H1 (cell line): ENCODE results near the gene NKAIN2. TPM values are rescaled to one million over a fixed set of nuclear protein-coding genes. Genes with fewer than 3 reads are reported as not detected.

ENCODE experiments used
- CTCF ChIA-PET: fragments of 300-600 bp; sonication (Branson Sonifier 250); formaldehyde crosslinking; loops from one replicate; lab custom pipeline; 2021; ENCODE audit not compliant: partially characterized antibody; lab: Charles Lee
- POLR2A ChIA-PET: fragments of 300-600 bp; sonication (Branson Sonifier 250); formaldehyde crosslinking; loops from one replicate; lab custom pipeline; 2021; ENCODE audit warnings: inconsistent platforms; ENCODE audit not compliant: partially characterized antibody; lab: Charles Lee
- DNase-seq, 2 experiments: peaks; one replicate each; pipeline versions ENCODE4 v3.0.0 to v3.0.0-alpha.2; 2010 to 2022; ENCODE audit warnings: low spot score in 2 of 2, low read depth in 1 of 2, mixed read lengths in 1 of 2
- FAIRE-seq: peaks from 2 replicates; lab custom pipeline; 2011; peaks lifted over from hg19 to GRCh38; lab: Jason Lieb, UNC
- H2AFZ ChIP-seq: 2 replicates; pipeline ENCODE4 v1.8.1; 2012; ENCODE audit warnings: low read length, inconsistent platforms
- H2AK5ac ChIP-seq: 2 replicates; pipeline ENCODE4 v1.6.1; 2013; ENCODE audit warnings: low read depth, low read length
- H2BK120ac ChIP-seq: replicated peaks from 2 replicates; pipeline ENCODE3; 2013; ENCODE audit warnings: low read depth, low read length, inconsistent platforms
- H2BK12ac ChIP-seq: 2 replicates; pipeline ENCODE4 v1.6.1; 2013; ENCODE audit warnings: low read depth, low read length
- H2BK15ac ChIP-seq: 2 replicates; pipeline ENCODE4 v1.6.1; 2013; ENCODE audit warnings: low read length
- H2BK20ac ChIP-seq: 2 replicates; pipeline ENCODE4 v1.6.1; 2013; ENCODE audit warnings: low read length
- H2BK5ac ChIP-seq: 2 replicates; pipeline ENCODE4 v1.6.1; 2013; ENCODE audit warnings: low read depth, low read length
- H3K14ac ChIP-seq: 2 replicates; pipeline ENCODE4 v1.6.1; 2013; ENCODE audit warnings: inconsistent platforms; ENCODE audit not compliant: insufficient read length
- H3K18ac ChIP-seq: 2 replicates; pipeline ENCODE4 v1.6.1; 2013; ENCODE audit warnings: low read length; ENCODE audit errors: extremely low read depth
- H3K23ac ChIP-seq: 2 replicates; pipeline ENCODE4 v1.6.1; 2013; ENCODE audit warnings: inconsistent platforms; ENCODE audit not compliant: insufficient read length
- H3K23me2 ChIP-seq: 2 replicates; pipeline ENCODE4 v1.6.1; 2013; ENCODE audit warnings: low read depth, low read length
- H3K27ac ChIP-seq: 2 replicates; pipeline ENCODE4 v1.6.1; 2011; ENCODE audit warnings: low read depth, low read length, inconsistent platforms
- H3K27me3 ChIP-seq, 4 experiments: replicated peaks in 1 of 4; 1 replicate in 1 of 4; 2 replicates in 3 of 4; pipeline versions ENCODE4 v1.6.1 to v1.8.1; 2011 to 2013; ENCODE audit warnings: low read length in 3 of 4, mild to moderate bottlenecking in 3 of 4, inconsistent platforms in 2 of 4, mixed read lengths in 2 of 4, moderate library complexity in 1 of 4; ENCODE audit not compliant: control insufficient read depth in 3 of 4, insufficient read depth in 3 of 4; ENCODE audit errors: extremely low read depth in 1 of 4
- H3K36me3 ChIP-seq, 4 experiments: 2 replicates each; pipeline versions ENCODE4 v1.6.1 to v1.8.1; 2011 to 2013; ENCODE audit warnings: mild to moderate bottlenecking in 4 of 4, low read length in 3 of 4, moderate library complexity in 2 of 4, control low read depth in 1 of 4, inconsistent platforms in 1 of 4; ENCODE audit not compliant: insufficient read depth in 4 of 4, control insufficient read depth in 2 of 4
- H3K4ac ChIP-seq: replicated peaks from 2 replicates; pipeline ENCODE3; 2013; ENCODE audit warnings: low read length, low read depth, mixed read lengths, inconsistent platforms; ENCODE audit not compliant: insufficient read length
- H3K4me1 ChIP-seq, 4 experiments: replicated peaks in 1 of 4; 1 replicate in 1 of 4; 2 replicates in 3 of 4; pipeline versions ENCODE4 v1.6.1 to v1.8.1; 2011 to 2013; ENCODE audit warnings: low read length in 3 of 4, inconsistent platforms in 2 of 4, mixed read lengths in 1 of 4; ENCODE audit not compliant: insufficient read depth in 4 of 4, control insufficient read depth in 3 of 4
- H3K4me2 ChIP-seq, 2 experiments: 2 replicates each; pipeline versions ENCODE4 v1.6.1 to v1.8.1; 2011 to 2013; ENCODE audit warnings: low read depth in 2 of 2, low read length in 2 of 2, control low read depth in 1 of 2, inconsistent platforms in 1 of 2, mild to moderate bottlenecking in 1 of 2; ENCODE audit not compliant: insufficient read depth in 1 of 2
- H3K4me3 ChIP-seq, 4 experiments: fragments of 200-600, 300-600 bp in 1 of 4; sonication (generic), shearing (Covaris generic), sonication (Bioruptor Twin) in 1 of 4; 2 replicates each; pipeline versions ENCODE4 v1.5.1 to v1.8.1; 2011 to 2016; ENCODE audit warnings: low read length in 4 of 4, low read depth in 3 of 4, control low read depth in 2 of 4, inconsistent platforms in 2 of 4, mild to moderate bottlenecking in 2 of 4, mixed read lengths in 1 of 4, moderate library complexity in 1 of 4; ENCODE audit not compliant: insufficient read depth in 2 of 4; ENCODE audit errors: extremely low read depth in 1 of 4
- H3K56ac ChIP-seq: replicated peaks from 2 replicates; pipeline ENCODE3; 2013; ENCODE audit warnings: low read depth, mild to moderate bottlenecking, mixed read lengths, low read length, inconsistent platforms; ENCODE audit not compliant: insufficient read length
- H3K79me1 ChIP-seq: 2 replicates; pipeline ENCODE4 v1.6.1; 2013; ENCODE audit warnings: low read depth, low read length, control low read depth
- H3K79me2 ChIP-seq, 2 experiments: 2 replicates each; pipeline versions ENCODE4 v1.6.1 to v1.8.1; 2012 to 2013; ENCODE audit warnings: low read length in 2 of 2, mild to moderate bottlenecking in 2 of 2, inconsistent platforms in 1 of 2; ENCODE audit not compliant: insufficient read depth in 2 of 2, control insufficient read depth in 1 of 2
- H3K9ac ChIP-seq, 4 experiments: replicated peaks in 1 of 4; 1 replicate in 1 of 4; 2 replicates in 3 of 4; pipeline versions ENCODE4 v1.6.1 to v1.8.1; 2011 to 2013; ENCODE audit warnings: low read depth in 3 of 4, low read length in 3 of 4, control low read depth in 2 of 4, mild to moderate bottlenecking in 2 of 4, moderate library complexity in 2 of 4, inconsistent platforms in 1 of 4; ENCODE audit errors: extremely low read depth in 1 of 4
- H3K9me3 ChIP-seq, 2 experiments: 2 replicates each; pipeline versions ENCODE4 v1.6.1 to v1.8.1; 2012 to 2013; ENCODE audit warnings: mild to moderate bottlenecking in 2 of 2, moderate library complexity in 2 of 2, control low read depth in 1 of 2, inconsistent platforms in 1 of 2, low read depth in 1 of 2, low read length in 1 of 2, mixed read lengths in 1 of 2; ENCODE audit not compliant: insufficient read depth in 2 of 2
- H4K20me1 ChIP-seq, 2 experiments: replicated peaks in 1 of 2; 2 replicates each; pipeline versions ENCODE3 to v1.8.1; 2011 to 2013; ENCODE audit warnings: inconsistent platforms in 2 of 2, low read length in 2 of 2, mild to moderate bottlenecking in 1 of 2; ENCODE audit not compliant: insufficient read depth in 2 of 2, control insufficient read depth in 1 of 2
- H4K5ac ChIP-seq: 2 replicates; pipeline ENCODE4 v1.6.1; 2013; ENCODE audit warnings: low read length, low read depth, mixed read lengths, inconsistent platforms; ENCODE audit not compliant: insufficient read length
- H4K8ac ChIP-seq: 2 replicates; pipeline ENCODE4 v1.8.0; 2013; ENCODE audit warnings: mild to moderate bottlenecking, moderate library complexity, low read length, inconsistent platforms; ENCODE audit not compliant: insufficient read depth; ENCODE audit errors: extremely low read depth
- H4K91ac ChIP-seq: replicated peaks from 2 replicates; pipeline ENCODE3; 2013; ENCODE audit warnings: low read length, mixed read lengths, inconsistent platforms; ENCODE audit not compliant: insufficient read length
- BACH1 ChIP-seq: IDR thresholded peaks from 2 replicates; pipeline ENCODE4 v1.6.1; 2012; ENCODE audit warnings: low read length, improper control_type of control experiment
- FOSL1 ChIP-seq: IDR thresholded peaks from 2 replicates; pipeline ENCODE4 v1.6.1; 2011; ENCODE audit warnings: mild to moderate bottlenecking, low read depth, low read length, moderate library complexity; ENCODE audit not compliant: insufficient read depth
- KDM1A ChIP-seq: fragments of 200-600, 300-600 bp; sonication (generic); IDR thresholded peaks from 2 replicates; pipeline ENCODE4 v1.7.1; 2016; ENCODE audit warnings: mild to moderate bottlenecking, low read length, borderline replicate concordance
- SP4 ChIP-seq: IDR thresholded peaks from 2 replicates; pipeline ENCODE4 v1.6.1; 2012; ENCODE audit warnings: low read length, inconsistent platforms
- whole genome bisulfite sequencing, 2 experiments: shearing (Covaris generic) in 1 of 2; methylation state at CpG; one replicate each; pipeline versions ENCODE4 v1.1.6 to v1.1.7; 2013 to 2015; ENCODE audit warnings: low lambda C conversion rate in 2 of 2, mixed read lengths in 2 of 2, inconsistent platforms in 1 of 2, low coverage in 1 of 2, missing lambda C conversion rate in 1 of 2; ENCODE audit not compliant: insufficient replicate concordance in 2 of 2, insufficient coverage in 1 of 2, insufficient read length in 1 of 2; ENCODE audit errors: extremely low coverage in 1 of 2, missing lambda C conversion rate in 1 of 2; 5-methylcytosine and 5-hydroxymethylcytosine counted together
- polyA plus RNA-seq, 7 experiments: library from polyadenylated mRNA; depleted of rRNA in 3 of 7; stranded (reverse) in 5 of 7; unstranded in 2 of 7; fragments of >200 nt in 5 of 7; fragments of 200-250 nt in 2 of 7; gene quantifications; 1 replicate in 5 of 7; 2 replicates in 1 of 7; 4 replicates in 1 of 7; pipeline versions ENCODE4 v1.2.1 to v1.2.3, GENCODE V29; 2011 to 2013; ENCODE audit warnings: missing spikeins in 2 of 7, mixed read lengths in 2 of 7
- total RNA-seq: library from RNA; stranded (reverse); fragmentation: NEBNext Ultra II Directional; extraction: Animal tissue kit (Norgen Biotek cat#: 25700); gene quantifications from 2 replicates; pipeline ENCODE4 v1.2.1, GENCODE V29; 2021

NKAIN2 gene
- total and polyA plus RNA-seq, 2 of the 8 experiments (the other 6 are each of a cell fraction or from before 2014, with no cell fraction given): 0.20 to 0.34 TPM

GRCh38 chr6:124714728-124715127 lies 911.1 kb downstream of the NKAIN2 start:
- 83% methylated on average over 2 of the region's 2 CpGs; no CpG with 5 or more reads in 1 of the 2 experiments for WGBS, 2 experiments
- POLR2A ChIA-PET: interaction anchor here (1.0 kb wide), 1 partner anchor 9 kb away, joined by 3 read pairs; no protein-coding TSS in a partner anchor
- Histone ChIP-seq H3K23me2 (no peaks in the 10 kb centered on the region), H2BK20ac (no peak overlapping the region), H3K23ac (no peak overlapping the region), H3K18ac (no peak overlapping the region), H3K27me3 (no peaks in the 10 kb centered on the region), H2AFZ (no peak overlapping the region), H2AK5ac (no peak overlapping the region), H3K4me3 (no peak overlapping the region), H3K4ac (no peak overlapping the region), H3K4me1 (no peaks in the 10 kb centered on the region), H3K79me1 (no peaks in the 10 kb centered on the region), H2BK120ac (no peak overlapping the region), H4K20me1 (no peaks in the 10 kb centered on the region), H3K56ac (no peak overlapping the region), H2BK12ac (no peak overlapping the region), H3K4me2 (no peak overlapping the region), H2BK15ac (no peak overlapping the region), H3K9ac (no peak overlapping the region), H3K36me3 (no peaks in the 10 kb centered on the region), H4K8ac (no peak overlapping the region), H4K5ac (no peak overlapping the region), H4K91ac (no peak overlapping the region), H3K79me2 (no peaks in the 10 kb centered on the region; a peak in 1 of 4 replicates), H3K9me3 (peaks cover 0 to 3% of the 10 kb centered on the region in 2 experiments; a peak in 1 of 4 replicates), H3K27ac (no peak overlapping the region), H2BK5ac (no peak overlapping the region), H3K14ac (no peak overlapping the region)
- CTCF ChIA-PET: interaction anchor here (0.7 kb wide), 1 partner anchor 46 kb away, joined by 5 read pairs; no protein-coding TSS in a partner anchor
- FAIRE-seq (no peak), DNase-seq (no peak)
- TF ChIP-seq KDM1A (no peak), BACH1 (no peak), FOSL1 (no peak), SP4 (no peak)
